Heart right ventricle (tissue), 16 donors: ENCODE measurements around the gene RTEL1. TPM values are rescaled to one million over a fixed set of nuclear protein-coding genes. Genes with fewer than 3 reads are reported as not detected.

Experiments used
- ATAC-seq, 8 donors: fragments of 200-7000 bp; cut with Tn5 transposase; one replicate each; pipeline ENCODE4 v1.9.1; 2020; ENCODE audit warnings: mild to moderate bottlenecking in 8 of 8, moderate library complexity in 8 of 8, moderate number of reproducible peaks in 1 of 8
- DNase-seq, 2 donors: peaks; one replicate each; pipeline ENCODE4 v3.0.0-alpha.2; 2020
- H3K27ac ChIP-seq, 10 donors: fragments of 200-600 bp; sonication (generic) in 2 of 10; one replicate each; pipeline versions ENCODE4 v1.5.0 to v1.8.0; 2020 to 2022; ENCODE audit warnings: mild to moderate bottlenecking in 3 of 10
- H3K27me3 ChIP-seq, 7 donors: fragments of 200-600 bp; one replicate each; pipeline ENCODE4 v1.8.0; 2021 to 2022; ENCODE audit warnings: mild to moderate bottlenecking in 2 of 7
- H3K36me3 ChIP-seq, 9 donors: fragments of 200-600 bp; sonication (generic) in 1 of 9; one replicate each; pipeline versions ENCODE4 v1.5.0 to v1.8.0; 2020 to 2022; ENCODE audit warnings: mild to moderate bottlenecking in 2 of 9
- H3K4me1 ChIP-seq, 9 donors: fragments of 200-600 bp; sonication (generic) in 1 of 9; one replicate each; pipeline versions ENCODE4 v1.5.0 to v1.8.0; 2020 to 2022; ENCODE audit warnings: mild to moderate bottlenecking in 4 of 9
- H3K4me3 ChIP-seq, 10 donors: fragments of 200-600 bp; sonication (generic) in 2 of 10; one replicate each; pipeline versions ENCODE4 v1.5.0 to v1.8.0; 2020 to 2022; ENCODE audit warnings: mild to moderate bottlenecking in 7 of 10, moderate library complexity in 2 of 10
- H3K9me3 ChIP-seq, 11 donors: fragments of 200-600 bp in 10 of 11; sonication (generic) in 2 of 11; one replicate each; pipeline versions ENCODE4 v1.5.0 to v1.8.0; 2013 to 2022; ENCODE audit warnings: mild to moderate bottlenecking in 2 of 11, control low read depth in 1 of 11, moderate library complexity in 1 of 11
- WGBS, 2 donors: extraction: QIAGEN DNeasy Blood & Tissue Kit; methylation state at CpG; one replicate each; pipeline ENCODE4 v1.1.7; 2013; ENCODE audit warnings: inconsistent platforms in 1 of 2; 5-methylcytosine and 5-hydroxymethylcytosine counted together
- intact Hi-C, 10 donors: fragments of 100-400 bp; cut with DNase I; formaldehyde crosslinking; loops; one replicate each; pipeline versions ENCODE4 v1.11.1 to v1.14.2; 2022
- polyA plus RNA-seq, 2 donors: library from polyadenylated mRNA; stranded (reverse); fragments of 200-250 nt; gene quantifications; one replicate each; pipeline ENCODE4 v1.2.3, GENCODE V29; 2013
- total RNA-seq, 10 donors: library from RNA; stranded (reverse); fragmentation: NEBNext Ultra II Directional in 3 of 10; extraction: Animal tissue kit (Norgen Biotek cat#: 25700) in 3 of 10; gene quantifications; one replicate each; pipeline versions ENCODE4 v1.2.1 to v1.2.4, GENCODE V29; 2021 to 2023
- TF ChIP-seq, protein P1 (sequence below), 9 donors: fragments of 200-600 bp; sonication (generic) in 2 of 9; IDR thresholded peaks; one replicate each; pipeline versions ENCODE4 v1.5.0 to v1.8.0; 2021 to 2022; ENCODE audit warnings: antibody characterized with exemption in 9 of 9, mild to moderate bottlenecking in 5 of 9, moderate library complexity in 1 of 9
- donor health status: Arrhythmogenic right ventricular cardiomyopathy.
- donor health status: ischemic (EF 13 %, LVEDD 7.1; RV severe dilation, severe dysfunction).
- donor health status: healthy with polysubstance abuse.
- donor health status: DM: no; HTN: yes; CAD: no.
- donor health status: DM: no; HTN: no; CAD: no.
- donor health status: ischemic (EF 25% LVEDD 6.9; RV normal size, moderate dysfunction).
- donor health status: ischemic (EF 25% LVEDD 5.7; RV mildly dilated, moderate dysfunction).
- donor health status: healthy.
- donor health status: DM: yes; HTN: yes; CAD: no.
- donor health status: Ischemic cardiomyopathy.
- donor health status: ischemic (EF 35%, LVEDD 5.7; RV mildly dilated, moderate dysfunction).
- donor health status: nonischemic (EF 11% LVEDD 7.7; RV severe dilation, severe dysfunction).
- donor health status: DM: yes; HTN: yes; CAD: no.
- donor health status: PGD.
- donor health status: ischemic (EF 29% LVEDD 5.4; RV normal size, mild dysfunction).
- donor health status: nonischemic (EF 23%, LVEDD 6.1; RV moderate dilation, normal function).

RTEL1 gene
- total and polyA plus RNA-seq, 12 donors = 5.3 to 18.8 (median 10.3) TPM

DNA sequence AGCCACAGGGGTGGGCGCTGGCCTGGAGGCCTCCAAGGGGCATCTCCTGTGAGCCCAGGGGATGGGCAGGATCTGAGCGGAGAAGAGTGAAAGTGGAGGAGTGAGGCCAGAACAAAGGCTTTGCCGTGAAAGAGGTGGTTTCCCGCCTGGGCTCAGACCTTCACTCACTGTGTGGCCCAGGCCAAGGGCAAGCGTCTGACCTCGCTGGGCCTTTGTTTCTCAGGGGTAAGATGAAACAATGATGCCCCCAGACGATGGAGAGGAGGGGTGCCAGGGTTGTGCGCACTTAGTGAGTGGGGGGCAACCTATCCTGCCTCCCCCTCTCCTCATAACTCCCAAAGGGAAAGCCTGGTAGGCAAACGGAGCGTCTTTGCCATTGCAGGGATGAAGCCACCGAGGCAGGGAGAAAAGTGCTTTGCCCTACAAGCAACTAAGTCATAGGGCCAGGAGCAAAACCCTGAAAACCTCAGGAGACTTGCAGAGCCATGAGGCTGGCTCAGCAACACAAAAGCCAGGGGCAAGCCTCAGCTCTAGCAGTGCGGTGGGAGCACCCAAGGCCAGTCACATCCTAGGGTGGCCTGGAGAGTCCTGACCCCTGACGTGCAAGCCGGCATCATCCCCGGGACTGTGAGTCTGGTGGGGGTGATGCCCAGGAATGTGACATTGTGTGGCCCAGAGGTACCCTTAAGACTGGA is 4.0 kb upstream of the RTEL1 start:
- Histone ChIP-seq H3K27ac (peak overlapping the region in 8 of 10 donors; percentile 60 to 83 (median 76)), H3K4me1 (peaks cover 14 to 44% (median 38%) of the 10 kb centered on the region in 9 donors), H3K9me3 (no peaks in the 10 kb centered on the region), H3K4me3 (peak overlapping the region in 9 of 10 donors; percentile 16 to 66 (median 63)), H3K27me3 (peaks cover 0 to 23% (median 10%) of the 10 kb centered on the region in 7 donors), H3K36me3 (no peaks in the 10 kb centered on the region)
- no peak for DNase-seq
- intact Hi-C loops = loop anchor here in 1 of 10 donors (10.0 kb wide), 1 partner anchor 81 kb away; the partner anchor contains the start of genes LIME1 and SLC2A4RG
- no peak for ATAC-seq
- WGBS, 2 donors = 49 to 55% methylated on average over 14 to 15 of the region's 15 CpGs
- TF ChIP-seq, protein P1, sequence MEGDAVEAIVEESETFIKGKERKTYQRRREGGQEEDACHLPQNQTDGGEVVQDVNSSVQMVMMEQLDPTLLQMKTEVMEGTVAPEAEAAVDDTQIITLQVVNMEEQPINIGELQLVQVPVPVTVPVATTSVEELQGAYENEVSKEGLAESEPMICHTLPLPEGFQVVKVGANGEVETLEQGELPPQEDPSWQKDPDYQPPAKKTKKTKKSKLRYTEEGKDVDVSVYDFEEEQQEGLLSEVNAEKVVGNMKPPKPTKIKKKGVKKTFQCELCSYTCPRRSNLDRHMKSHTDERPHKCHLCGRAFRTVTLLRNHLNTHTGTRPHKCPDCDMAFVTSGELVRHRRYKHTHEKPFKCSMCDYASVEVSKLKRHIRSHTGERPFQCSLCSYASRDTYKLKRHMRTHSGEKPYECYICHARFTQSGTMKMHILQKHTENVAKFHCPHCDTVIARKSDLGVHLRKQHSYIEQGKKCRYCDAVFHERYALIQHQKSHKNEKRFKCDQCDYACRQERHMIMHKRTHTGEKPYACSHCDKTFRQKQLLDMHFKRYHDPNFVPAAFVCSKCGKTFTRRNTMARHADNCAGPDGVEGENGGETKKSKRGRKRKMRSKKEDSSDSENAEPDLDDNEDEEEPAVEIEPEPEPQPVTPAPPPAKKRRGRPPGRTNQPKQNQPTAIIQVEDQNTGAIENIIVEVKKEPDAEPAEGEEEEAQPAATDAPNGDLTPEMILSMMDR (IDR thresholded peaks at IDR 0.05) = no peak

DNA sequence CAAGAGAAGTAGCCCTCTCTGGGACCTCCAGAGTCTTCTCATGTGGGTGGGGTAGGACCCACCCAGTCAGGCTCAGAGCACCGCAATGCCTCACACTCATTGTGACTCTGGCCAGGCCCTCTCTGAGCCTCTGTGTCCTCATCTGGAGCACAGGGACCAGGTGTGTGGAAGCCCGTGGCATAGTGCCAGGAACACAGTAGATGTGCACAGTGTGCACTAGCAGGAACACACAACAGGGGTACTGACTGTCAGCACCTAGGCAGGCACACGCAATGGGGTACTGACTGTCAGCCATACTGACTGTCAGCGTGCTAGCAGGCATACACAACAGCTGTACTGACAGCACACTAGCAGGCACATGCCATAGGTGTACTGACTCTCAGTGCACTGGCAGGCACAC is 2.9 kb upstream of the RTEL1 start:
- H3K9me3 ChIP-seq = no peaks in the 10 kb centered on the region
- H3K4me3 ChIP-seq = no peak overlapping the region
- TF ChIP-seq, protein P1 (IDR thresholded peaks at IDR 0.05) = no peak
- H3K27me3 ChIP-seq = peaks cover 0 to 23% (median 10%) of the 10 kb centered on the region in 7 donors
- intact Hi-C loops = loop anchor here in 2 of 10 donors (5.0 to 10.0 kb wide), 2 partner anchors 52 to 80 kb away; partner anchors contain the start of genes ARFRP1 (in 1 of the 2), LIME1 (in 1 of the 2), SLC2A4RG (in 1 of the 2) and ZGPAT (in 1 of the 2)
- WGBS, 2 donors = 64 to 88% methylated on average over 4 of the region's 4 CpGs
- peaks cover 18 to 53% (median 45%) of the 10 kb centered on the region in 9 donors for H3K4me1 ChIP-seq
- DNase-seq = no peak
- no peak overlapping the region for H3K27ac ChIP-seq
- peaks cover 0 to 4% (median 0%) of the 10 kb centered on the region in 9 donors for H3K36me3 ChIP-seq
- no peak for ATAC-seq

DNA sequence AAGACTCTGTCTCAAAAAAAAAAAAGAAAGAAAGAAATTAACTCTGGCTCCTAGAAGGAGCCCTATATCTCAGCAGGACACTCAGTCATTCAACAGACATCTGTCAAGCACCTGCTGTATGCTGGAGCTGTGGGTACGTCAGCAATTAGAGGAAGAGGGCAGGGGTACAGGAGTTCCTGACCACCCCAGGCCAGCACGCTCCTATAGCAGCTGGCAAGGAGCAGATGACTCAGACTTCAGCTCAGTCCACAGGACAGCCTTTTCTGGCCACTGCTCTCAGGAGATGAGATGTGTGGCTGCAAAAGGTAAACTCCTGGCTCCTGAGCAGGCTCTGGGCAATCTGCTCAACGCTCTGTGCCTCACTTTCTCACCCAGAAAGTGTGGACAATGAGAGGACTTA is 1.7 kb upstream of the RTEL1 start:
- H3K27me3 ChIP-seq = peaks cover 0 to 17% (median 6%) of the 10 kb centered on the region in 7 donors
- no peak overlapping the region for H3K4me3 ChIP-seq
- H3K27ac ChIP-seq = no peak overlapping the region
- intact Hi-C loops = loop anchor here in 2 of 10 donors (5.0 to 10.0 kb wide), 2 partner anchors 51 to 78 kb away; partner anchors contain the start of genes ARFRP1 (in 1 of the 2), LIME1 (in 1 of the 2), SLC2A4RG (in 1 of the 2) and ZGPAT (in 1 of the 2)
- peaks cover 18 to 50% (median 42%) of the 10 kb centered on the region in 9 donors for H3K4me1 ChIP-seq
- no peak for ATAC-seq
- DNase-seq = no peak
- 88 to 89% methylated on average over 3 of the region's 3 CpGs for WGBS, 2 donors
- H3K36me3 ChIP-seq = peaks cover 0 to 15% (median 0%) of the 10 kb centered on the region in 9 donors
- no peaks in the 10 kb centered on the region for H3K9me3 ChIP-seq
- TF ChIP-seq, protein P1 (IDR thresholded peaks at IDR 0.05) = no peak

DNA sequence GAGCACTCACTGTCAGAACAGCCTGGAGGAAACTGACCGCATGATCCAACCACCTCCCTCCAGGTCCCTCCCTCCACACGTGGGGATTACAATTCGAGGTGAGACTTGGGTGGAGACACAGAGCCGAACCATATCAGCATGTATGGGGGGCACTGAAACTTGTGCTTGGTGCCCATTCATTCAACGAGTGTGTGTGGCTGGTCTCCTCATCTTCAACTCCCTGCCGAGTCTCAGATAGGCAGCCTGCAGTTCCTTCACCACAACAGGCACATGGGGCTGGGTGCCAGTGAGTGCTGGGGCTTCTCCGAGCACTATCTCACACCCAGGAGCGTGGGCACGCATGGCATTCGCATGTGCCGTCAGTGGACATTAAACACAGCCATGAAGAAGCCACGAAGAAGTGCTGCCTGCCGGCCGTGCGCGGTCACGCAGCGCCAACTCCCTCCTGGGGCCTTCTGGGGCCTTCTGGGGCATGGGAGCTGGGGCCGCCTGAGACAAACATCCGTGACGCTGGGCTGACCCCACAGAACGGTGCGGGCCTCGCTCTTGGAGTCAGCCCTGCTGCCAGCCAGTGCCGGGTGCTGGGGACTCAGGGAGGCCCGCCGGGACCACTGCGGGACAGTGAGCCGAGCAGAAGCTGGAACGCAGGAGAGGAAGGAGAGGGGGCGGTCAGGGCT is 714 bp upstream of the RTEL1 start:
- Histone ChIP-seq H3K27ac (peak overlapping the region; percentile 73 to 95 (median 90)), H3K4me3 (peak overlapping the region; percentile 38 to 89 (median 72)), H3K36me3 (peaks cover 0 to 24% (median 4%) of the 10 kb centered on the region in 9 donors), H3K4me1 (peaks cover 11 to 40% (median 33%) of the 10 kb centered on the region in 9 donors), H3K9me3 (no peaks in the 10 kb centered on the region), H3K27me3 (peaks cover 0 to 7% (median 2%) of the 10 kb centered on the region in 7 donors)
- peak in 3 of 8 donors; percentile 0 to 12 (median 0) for ATAC-seq
- WGBS, 2 donors = 38 to 46% methylated on average over 31 of the region's 31 CpGs
- intact Hi-C loops = loop anchor here in 2 of 10 donors (5.0 to 10.0 kb wide), 2 partner anchors 50 to 77 kb away; partner anchors contain the start of genes ARFRP1 (in 1 of the 2), LIME1 (in 1 of the 2), SLC2A4RG (in 1 of the 2) and ZGPAT (in 1 of the 2)
- DNase-seq = no peak
- TF ChIP-seq, protein P1 (IDR thresholded peaks at IDR 0.05) = no peak
